Measurements from ENCODE around the gene ALPL. TPM values are rescaled to one million over a fixed set of nuclear protein-coding genes. Genes with fewer than 3 reads are reported as not detected.

ALPL gene
- total RNA-seq, 2 donors from 2014 or later = not detected

DNA sequence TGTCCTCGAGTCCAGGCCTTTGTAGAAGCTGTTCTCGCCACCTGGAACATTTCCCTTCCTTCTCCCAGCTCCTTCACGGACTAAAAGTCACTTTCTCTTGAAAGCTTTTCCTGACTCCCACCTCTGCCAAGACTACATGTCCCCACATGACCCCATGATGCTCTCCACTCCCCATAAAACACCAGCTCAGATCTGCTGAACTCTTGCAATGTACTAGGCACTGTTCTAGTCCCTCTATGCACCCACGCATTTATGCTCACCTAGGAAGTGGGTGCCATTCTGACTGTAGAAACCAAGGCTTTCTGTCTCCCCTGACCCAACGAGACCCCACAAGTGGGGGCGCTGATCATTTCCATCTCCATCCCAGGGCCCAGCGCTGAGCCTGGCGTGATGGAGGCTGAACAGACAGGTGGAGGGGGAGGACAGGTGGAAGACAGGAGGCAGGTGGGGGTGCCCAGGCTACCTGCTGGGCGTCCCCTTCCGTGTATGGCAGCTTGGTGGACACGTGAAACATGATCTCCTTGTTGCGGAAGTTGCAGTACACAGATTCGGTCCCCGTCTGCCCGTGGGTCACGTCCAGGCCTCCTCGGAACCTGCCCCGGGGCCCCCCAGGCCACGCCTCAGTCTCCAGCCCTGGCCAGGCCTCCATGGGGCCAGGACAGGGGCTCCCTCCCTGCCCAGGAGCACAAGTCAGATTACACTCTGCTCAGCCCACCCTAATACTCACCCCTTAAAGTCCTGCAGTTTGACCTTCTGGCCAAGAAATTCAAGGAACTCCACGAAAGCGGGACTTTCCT is 102.0 kb downstream of the ALPL start:
- H3K27me3 Mint-ChIP-seq = peaks cover 9% of the 10 kb centered on the region
- no peak overlapping the region for H3K27ac Mint-ChIP-seq
- no peaks in the 10 kb centered on the region for H3K9me3 Mint-ChIP-seq
- no peak overlapping the region for H3K4me3 Mint-ChIP-seq
- H3K4me1 Mint-ChIP-seq = peaks cover 8% of the 10 kb centered on the region
- no peaks in the 10 kb centered on the region for H3K36me3 Mint-ChIP-seq (ENCODE audit: low read depth)
- no peak for ATAC-seq (replicated peaks)

DNA sequence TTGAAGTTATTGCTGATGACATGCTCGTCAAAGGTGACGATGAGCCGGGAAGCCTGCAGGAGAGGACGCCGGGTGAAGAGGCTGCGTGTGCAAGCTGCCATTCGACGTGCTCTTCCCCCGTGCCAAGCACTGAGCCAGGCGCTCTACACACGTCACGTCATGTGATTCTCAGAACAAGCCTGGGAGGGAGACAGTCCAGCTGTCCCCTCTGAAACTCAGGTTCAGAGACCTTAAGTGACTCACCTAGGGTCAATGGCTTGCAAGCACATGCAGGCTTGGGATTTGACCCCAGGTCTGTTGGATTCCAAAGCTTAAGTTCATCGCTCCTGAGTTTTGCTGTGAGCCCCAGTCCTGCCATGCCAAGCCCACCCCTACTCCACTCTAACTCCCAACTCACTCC is 102.8 kb downstream of the ALPL start:
- ATAC-seq (replicated peaks) = no peak
- peaks cover 8% of the 10 kb centered on the region for H3K4me1 Mint-ChIP-seq
- no peak overlapping the region for H3K4me3 Mint-ChIP-seq
- H3K36me3 Mint-ChIP-seq (ENCODE audit: low read depth) = no peaks in the 10 kb centered on the region
- H3K9me3 Mint-ChIP-seq = no peaks in the 10 kb centered on the region
- H3K27ac Mint-ChIP-seq = no peak overlapping the region
- H3K27me3 Mint-ChIP-seq = peaks cover 9% of the 10 kb centered on the region

DNA sequence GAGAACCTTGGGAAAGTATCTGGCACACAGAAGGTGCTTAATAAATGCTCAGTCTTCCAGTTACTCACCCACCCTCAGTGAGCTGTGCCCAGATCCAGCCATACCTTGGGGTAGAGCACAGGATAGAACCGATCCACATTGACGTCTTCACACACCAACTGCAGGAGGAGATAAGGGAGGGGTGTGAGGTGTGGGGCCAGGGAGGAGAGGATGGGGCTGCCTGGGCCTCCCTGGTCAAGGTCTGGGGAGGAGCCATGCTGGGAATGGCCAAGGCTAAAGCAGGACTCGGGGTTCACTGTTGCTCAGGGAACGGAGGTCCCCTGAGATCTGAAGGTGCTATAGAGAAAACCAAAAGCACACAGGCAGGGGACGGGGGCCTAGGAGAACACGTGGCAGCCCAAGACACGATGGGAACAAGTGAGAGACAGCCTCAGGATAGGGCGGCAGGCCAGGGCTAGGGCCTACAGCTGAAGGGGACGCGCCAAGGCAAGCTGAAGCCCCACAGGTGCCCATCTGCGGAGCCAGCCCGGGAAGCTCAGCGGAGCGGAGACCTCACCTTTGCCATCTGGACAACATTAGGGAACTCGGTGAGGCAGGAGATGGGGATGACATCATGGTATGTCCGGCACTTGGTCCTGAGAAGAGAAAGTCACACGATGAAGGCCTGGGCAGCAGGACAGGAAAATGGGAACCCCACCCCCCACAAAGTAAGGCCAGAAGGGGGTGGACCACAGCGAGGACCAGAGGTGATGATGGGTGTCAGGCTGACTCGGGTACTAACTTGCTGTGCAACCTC is 104.0 kb downstream of the ALPL start:
- Mint-ChIP-seq H3K36me3 (ENCODE audit: low read depth) (no peaks in the 10 kb centered on the region), H3K4me1 (no peaks in the 10 kb centered on the region), H3K27me3 (no peaks in the 10 kb centered on the region), H3K27ac (no peak overlapping the region), H3K9me3 (no peaks in the 10 kb centered on the region), H3K4me3 (no peak overlapping the region)
- ATAC-seq (replicated peaks) = no peak

DNA sequence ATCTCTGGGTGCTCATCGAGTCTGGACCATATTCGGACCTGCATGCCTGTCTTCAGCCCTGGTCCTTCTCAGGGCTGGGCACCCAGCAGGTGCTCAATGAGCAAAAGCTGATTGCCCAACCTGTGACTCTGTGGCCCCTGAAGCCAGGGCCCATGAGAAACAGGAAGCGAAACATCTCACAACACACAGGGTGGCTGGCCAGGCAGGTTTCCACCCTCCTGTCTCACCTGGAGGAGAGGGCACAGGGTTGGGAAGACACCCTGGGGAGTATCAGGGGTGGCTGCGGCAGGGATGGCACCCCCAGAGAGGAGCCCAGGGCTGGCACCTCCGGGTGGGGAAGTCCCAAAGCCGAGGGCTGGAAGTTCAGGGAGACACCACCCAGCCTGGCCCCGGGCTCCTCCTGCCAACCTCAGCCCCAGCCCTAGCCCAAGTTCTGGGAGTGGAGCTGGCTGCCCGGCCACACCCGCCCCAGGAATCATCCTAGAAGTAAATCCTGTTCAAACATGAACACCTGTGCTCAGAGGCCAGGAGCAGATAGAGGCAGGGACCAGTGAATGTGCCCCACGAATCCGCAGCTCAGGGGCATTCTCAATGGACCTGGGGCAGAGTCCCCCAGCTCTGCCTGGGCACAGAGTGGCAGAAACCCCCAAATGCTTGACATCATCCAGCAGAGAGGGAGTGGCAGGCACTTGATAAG is 105.3 kb downstream of the ALPL start:
- Mint-ChIP-seq H3K27me3 (no peaks in the 10 kb centered on the region), H3K9me3 (no peaks in the 10 kb centered on the region), H3K4me1 (no peaks in the 10 kb centered on the region), H3K4me3 (no peak overlapping the region), H3K27ac (no peak overlapping the region), H3K36me3 (ENCODE audit: low read depth) (no peaks in the 10 kb centered on the region)
- ATAC-seq (replicated peaks) = no peak

DNA sequence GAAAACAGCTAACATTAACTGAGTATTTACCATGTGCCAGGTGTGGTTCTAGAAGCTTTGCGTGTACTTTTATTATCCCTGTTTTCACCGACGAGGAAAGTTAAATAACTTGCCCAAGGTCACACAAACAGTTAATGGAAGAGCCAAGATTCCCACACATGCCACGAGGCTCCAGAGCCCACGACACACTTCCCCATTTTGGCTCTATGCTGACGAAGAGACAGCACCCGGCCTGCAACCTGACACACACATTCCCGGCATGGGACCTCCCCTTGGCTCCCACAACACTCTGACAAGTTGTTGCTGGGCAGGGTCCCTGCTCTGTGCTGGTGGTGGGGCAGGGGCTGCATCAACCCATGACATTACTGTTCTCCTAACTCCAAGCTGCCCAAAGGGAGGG is 107.1 kb downstream of the ALPL start:
- no peaks in the 10 kb centered on the region for H3K9me3 Mint-ChIP-seq
- H3K4me1 Mint-ChIP-seq = no peaks in the 10 kb centered on the region
- no peak overlapping the region for H3K27ac Mint-ChIP-seq
- no peak for ATAC-seq (replicated peaks)
- peaks cover 8% of the 10 kb centered on the region for H3K27me3 Mint-ChIP-seq
- no peaks in the 10 kb centered on the region for H3K36me3 Mint-ChIP-seq (ENCODE audit: low read depth)
- H3K4me3 Mint-ChIP-seq = no peak overlapping the region

DNA sequence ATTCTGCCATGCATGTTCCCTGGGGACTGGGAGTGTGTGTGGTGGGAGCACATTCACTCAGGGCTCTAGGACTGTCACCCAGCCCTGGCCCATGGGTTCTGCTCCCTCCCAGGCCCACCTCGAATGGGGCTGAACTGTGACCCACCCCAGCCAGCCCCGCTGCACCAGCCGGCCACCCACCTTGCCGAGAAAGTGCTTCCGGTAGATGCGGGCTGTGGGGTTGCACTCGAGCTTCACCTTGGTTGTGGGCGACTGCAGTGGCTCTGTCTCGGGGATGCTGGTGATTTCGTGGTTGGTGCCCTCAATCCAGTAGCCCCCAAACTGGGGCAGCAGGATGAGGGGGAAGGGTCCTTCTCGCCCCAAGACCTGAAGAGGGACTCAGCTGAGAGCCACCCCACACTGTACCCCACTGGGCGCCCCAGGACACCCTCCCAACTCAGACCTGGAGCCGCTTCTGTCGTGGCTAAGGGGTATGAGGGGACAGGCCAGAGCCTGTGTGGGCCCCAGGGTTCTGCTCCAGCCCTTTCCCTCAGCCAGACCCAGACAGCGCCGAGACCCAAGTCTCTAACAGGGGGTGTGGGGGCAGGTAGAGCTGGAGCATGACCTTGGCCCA is 108.0 kb downstream of the ALPL start:
- H3K36me3 Mint-ChIP-seq (ENCODE audit: low read depth) = no peaks in the 10 kb centered on the region
- H3K27me3 Mint-ChIP-seq = peaks cover 11% of the 10 kb centered on the region
- no peak overlapping the region for H3K4me3 Mint-ChIP-seq
- no peaks in the 10 kb centered on the region for H3K9me3 Mint-ChIP-seq
- no peak overlapping the region for H3K27ac Mint-ChIP-seq
- ATAC-seq (replicated peaks) = no peak
- H3K4me1 Mint-ChIP-seq = no peaks in the 10 kb centered on the region

DNA sequence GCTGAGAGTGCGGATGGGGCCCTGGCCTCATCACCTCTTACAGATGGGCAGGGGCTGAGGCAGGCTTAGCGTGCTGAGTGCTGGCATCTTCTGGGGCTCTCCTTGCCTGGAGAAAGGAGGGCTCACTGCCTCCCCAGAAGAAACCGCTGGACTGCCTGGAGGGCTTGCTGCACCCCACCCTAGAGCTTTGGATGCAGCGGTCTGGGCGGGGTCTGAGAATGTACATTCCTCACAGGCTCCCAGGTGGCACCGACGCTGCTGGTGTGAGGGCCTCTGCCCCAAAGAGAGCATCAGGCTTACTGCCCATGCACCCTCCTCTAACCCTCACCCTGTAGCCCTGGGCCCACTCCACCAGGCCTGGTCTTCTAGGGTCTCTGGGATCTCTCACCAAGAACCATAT is 108.8 kb downstream of the ALPL start:
- Mint-ChIP-seq H3K4me3 (no peak overlapping the region), H3K4me1 (no peaks in the 10 kb centered on the region), H3K27me3 (peaks cover 11% of the 10 kb centered on the region), H3K9me3 (no peaks in the 10 kb centered on the region), H3K27ac (no peak overlapping the region), H3K36me3 (ENCODE audit: low read depth) (no peaks in the 10 kb centered on the region)
- ATAC-seq (replicated peaks) = no peak

DNA sequence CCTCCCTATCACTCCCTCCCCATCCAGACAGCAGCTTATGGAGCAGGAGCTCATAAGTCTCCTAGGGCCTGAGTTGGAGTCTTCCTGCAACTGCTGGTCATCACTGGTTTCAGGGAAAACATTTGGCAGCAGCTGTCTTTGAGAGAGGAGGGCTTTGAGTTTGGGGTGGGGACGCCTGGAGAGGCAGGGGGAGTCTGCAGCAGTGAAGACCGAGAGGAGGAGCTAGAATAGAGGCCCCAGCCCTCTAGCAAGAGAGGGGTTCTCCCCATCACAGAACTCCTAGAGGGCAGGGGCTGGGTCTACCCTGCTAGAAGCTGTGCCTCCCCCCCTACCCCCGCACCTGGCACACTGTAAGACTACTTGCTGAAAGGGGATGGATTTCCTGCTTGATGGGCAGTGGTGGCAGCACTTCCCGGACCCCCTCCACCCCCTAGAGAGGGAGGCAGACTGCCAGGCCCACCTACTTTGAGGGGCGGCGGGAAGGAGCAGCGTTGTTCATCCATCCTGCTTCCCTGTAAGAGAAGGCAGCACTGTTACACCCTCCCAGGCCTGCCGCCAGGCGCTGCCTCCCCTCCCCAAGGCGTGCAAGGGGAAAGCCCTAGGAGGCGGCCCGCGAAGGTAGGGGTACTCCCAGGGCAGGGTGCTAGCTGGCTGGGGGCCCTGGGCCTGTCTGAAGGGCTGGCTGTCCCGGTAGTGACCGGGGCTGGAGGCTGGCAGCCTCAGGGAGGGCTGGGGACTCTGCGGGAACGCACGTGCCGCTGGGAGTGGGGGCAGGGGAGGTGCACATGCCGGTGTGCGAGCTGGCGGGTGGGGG is 109.5 kb downstream of the ALPL start:
- Mint-ChIP-seq H3K27me3 (peaks cover 11% of the 10 kb centered on the region), H3K9me3 (no peaks in the 10 kb centered on the region), H3K36me3 (ENCODE audit: low read depth) (no peaks in the 10 kb centered on the region), H3K27ac (no peak overlapping the region), H3K4me3 (no peak overlapping the region), H3K4me1 (no peaks in the 10 kb centered on the region)
- no peak for ATAC-seq (replicated peaks)

DNA sequence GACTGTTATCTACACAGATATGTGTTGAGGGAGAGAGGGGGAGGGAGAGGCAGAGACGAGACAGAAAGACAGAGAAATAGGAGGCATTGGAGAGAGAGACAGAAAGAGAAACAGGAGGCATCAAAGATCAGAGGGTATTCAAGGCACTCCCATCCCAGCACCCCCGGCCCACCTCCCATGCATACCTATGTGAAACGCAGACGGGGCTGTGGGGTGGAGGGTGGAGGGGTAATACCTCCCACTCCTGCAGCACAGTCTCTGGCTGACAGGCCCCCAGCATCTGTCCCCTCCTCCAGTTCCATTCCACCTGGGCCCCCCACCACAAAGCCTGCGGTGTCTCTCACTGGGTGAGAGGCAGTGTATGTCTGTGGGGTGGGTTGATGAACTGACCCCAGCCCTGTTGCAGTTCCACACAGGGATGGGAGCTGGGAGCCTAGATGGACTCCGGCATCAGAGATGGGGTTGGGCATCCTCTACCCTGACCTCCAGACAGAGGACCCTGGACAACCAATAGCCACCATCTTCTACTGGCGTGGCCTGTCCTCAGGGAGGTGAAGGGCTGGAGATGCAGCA is 110.2 kb downstream of the ALPL start:
- H3K36me3 Mint-ChIP-seq (ENCODE audit: low read depth) = no peaks in the 10 kb centered on the region
- no peak overlapping the region for H3K4me3 Mint-ChIP-seq
- no peak overlapping the region for H3K27ac Mint-ChIP-seq
- H3K9me3 Mint-ChIP-seq = no peaks in the 10 kb centered on the region
- peaks cover 11% of the 10 kb centered on the region for H3K27me3 Mint-ChIP-seq
- H3K4me1 Mint-ChIP-seq = no peaks in the 10 kb centered on the region
- no peak for ATAC-seq (replicated peaks)

DNA sequence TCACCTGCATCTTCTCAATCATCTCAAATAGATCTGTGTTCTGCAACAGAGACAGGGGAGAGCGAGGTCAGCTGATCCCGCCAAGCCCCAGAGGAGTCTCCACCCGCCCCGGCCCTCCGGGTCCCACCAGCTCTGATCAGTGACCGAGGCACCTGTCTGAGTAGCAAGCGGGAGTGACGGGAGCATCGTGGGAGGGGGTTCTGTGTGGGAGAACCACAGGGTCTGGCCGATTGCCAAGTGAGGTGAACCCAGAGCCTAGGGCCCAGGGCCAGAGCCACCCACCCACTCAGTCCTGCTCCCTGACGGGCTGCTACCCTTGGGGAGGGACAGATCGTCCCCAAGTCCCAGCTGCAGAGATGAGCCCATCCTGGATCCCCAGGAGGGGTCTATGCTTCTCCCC is 110.8 kb downstream of the ALPL start:
- no peak for ATAC-seq (replicated peaks)
- Mint-ChIP-seq H3K4me1 (no peaks in the 10 kb centered on the region), H3K27me3 (peaks cover 11% of the 10 kb centered on the region), H3K36me3 (ENCODE audit: low read depth) (no peaks in the 10 kb centered on the region), H3K27ac (no peak overlapping the region), H3K9me3 (no peaks in the 10 kb centered on the region), H3K4me3 (no peak overlapping the region)

DNA sequence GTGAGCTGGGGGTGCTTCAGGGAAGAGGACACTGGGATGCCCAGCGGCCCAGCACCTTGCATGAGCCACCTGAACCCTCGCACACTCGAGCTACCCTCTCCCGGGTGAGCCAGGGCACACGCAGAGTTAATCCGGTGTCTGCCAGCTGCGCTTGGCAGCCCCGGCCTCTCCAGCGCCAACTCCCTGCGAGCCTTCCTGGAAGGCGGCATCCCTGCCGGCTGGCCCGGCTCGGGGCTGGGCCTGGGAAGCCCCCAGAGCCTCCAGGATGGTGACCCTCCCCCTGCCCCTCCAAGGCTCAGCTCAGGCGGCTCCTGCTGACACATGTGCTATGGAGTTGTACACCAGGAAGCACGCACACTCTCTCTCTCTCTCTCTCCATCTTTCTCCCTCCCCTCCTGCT is 111.3 kb downstream of the ALPL start:
- ATAC-seq (replicated peaks) = no peak
- H3K4me1 Mint-ChIP-seq = no peaks in the 10 kb centered on the region
- no peaks in the 10 kb centered on the region for H3K9me3 Mint-ChIP-seq
- H3K4me3 Mint-ChIP-seq = no peak overlapping the region
- H3K27ac Mint-ChIP-seq = no peak overlapping the region
- H3K27me3 Mint-ChIP-seq = peaks cover 11% of the 10 kb centered on the region
- no peaks in the 10 kb centered on the region for H3K36me3 Mint-ChIP-seq (ENCODE audit: low read depth)

DNA sequence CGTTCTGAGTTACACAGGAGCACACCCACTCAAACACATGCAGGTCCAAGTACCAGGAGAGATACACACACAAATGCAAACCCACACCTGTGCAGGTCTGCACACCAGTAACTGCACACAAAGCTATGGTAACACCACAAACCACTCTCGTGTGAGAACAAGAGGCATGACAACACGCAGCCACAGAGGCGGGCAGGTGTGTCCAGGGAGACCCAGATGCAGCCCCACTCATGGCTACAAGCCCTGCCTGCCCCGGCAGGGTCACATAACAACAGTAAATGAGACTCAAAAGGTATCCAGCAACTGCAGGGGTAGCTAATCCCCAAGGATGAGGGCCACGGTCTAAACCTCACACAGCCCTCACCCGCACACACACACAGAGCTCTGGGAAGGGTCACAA is 111.8 kb downstream of the ALPL start:
- no peak overlapping the region for H3K27ac Mint-ChIP-seq
- H3K27me3 Mint-ChIP-seq = peaks cover 11% of the 10 kb centered on the region
- ATAC-seq (replicated peaks) = no peak
- H3K9me3 Mint-ChIP-seq = no peaks in the 10 kb centered on the region
- H3K36me3 Mint-ChIP-seq (ENCODE audit: low read depth) = no peaks in the 10 kb centered on the region
- no peak overlapping the region for H3K4me3 Mint-ChIP-seq
- no peaks in the 10 kb centered on the region for H3K4me1 Mint-ChIP-seq

DNA sequence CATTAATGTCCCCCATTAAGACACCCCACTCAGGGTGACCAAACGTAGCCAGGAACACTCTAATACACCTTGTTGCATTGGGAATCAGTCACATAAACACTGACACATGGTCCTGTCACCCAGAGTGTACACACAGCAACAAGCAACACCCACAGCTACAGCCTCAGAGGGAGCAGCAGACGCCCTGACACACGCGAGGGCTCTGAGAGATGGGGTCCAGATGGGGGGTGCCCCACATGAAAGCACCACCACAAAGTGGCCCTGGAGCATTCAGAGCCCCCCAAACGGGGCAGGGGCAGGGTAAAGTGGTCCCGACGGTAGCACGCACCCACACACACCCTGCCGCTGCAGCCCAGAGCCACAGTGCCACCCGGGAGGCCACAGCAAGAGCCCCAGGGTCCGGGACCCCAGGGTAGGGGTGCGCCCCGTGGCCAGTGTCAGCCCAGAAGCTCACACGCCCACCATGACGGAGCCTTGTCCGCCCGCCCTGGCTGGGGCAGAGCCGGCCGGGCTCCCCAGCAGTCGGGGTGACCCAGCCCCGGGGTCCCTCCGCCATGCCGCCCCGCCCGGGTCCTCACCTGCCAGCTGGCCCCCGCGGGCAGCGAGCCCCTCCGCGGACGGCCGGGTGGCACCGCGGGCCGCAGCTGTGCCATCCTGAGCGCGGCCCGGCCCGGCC is 112.7 kb downstream of the ALPL start:
- no peaks in the 10 kb centered on the region for H3K36me3 Mint-ChIP-seq (ENCODE audit: low read depth)
- ATAC-seq (replicated peaks) = no peak
- H3K27me3 Mint-ChIP-seq = peaks cover 11% of the 10 kb centered on the region
- no peaks in the 10 kb centered on the region for H3K9me3 Mint-ChIP-seq
- no peak overlapping the region for H3K27ac Mint-ChIP-seq
- H3K4me3 Mint-ChIP-seq = peak overlapping the region; percentile 52
- H3K4me1 Mint-ChIP-seq = no peaks in the 10 kb centered on the region

Measured in activated T-helper 17 cell treated with anti-CD3 and anti-CD28 coated beads, Interleukin-2, amount 50 U/mL, for 72 hours (primary cell).